HEK293 (cell line): Measurements from ENCODE around the gene TOM1.

ENCODE experiments used
- CTCF ChIA-PET: fragments of 350-600 bp; formaldehyde crosslinking; extraction: SDS; loops from one replicate; lab custom pipeline; 2021; ENCODE audit warnings: antibody characterized with exemption; lab: Yijun Ruan, JAX
- POLR2A ChIA-PET: fragments of 300-600 bp; formaldehyde crosslinking; extraction: SDS; loops from one replicate; lab custom pipeline; 2020; ENCODE audit warnings: antibody characterized with exemption, inconsistent platforms; lab: Yijun Ruan, JAX
- H3K27ac ChIP-seq: fragments of 200-500 bp; sonication (Bioruptor generic); 2 replicates; pipeline ENCODE4 v1.5.1; 2014; ENCODE audit warnings: low read depth, low read length, control low read depth, inconsistent platforms; ENCODE audit errors: extremely low read depth
- H3K36me3 ChIP-seq, 2 experiments: fragments of 200-500 bp in 1 of 2; sonication (Bioruptor generic) in 1 of 2; 1 replicate in 1 of 2; 2 replicates in 1 of 2; pipeline ENCODE4 v1.5.1; 2014 to 2017; ENCODE audit warnings: inconsistent platforms in 2 of 2, low read length in 2 of 2; ENCODE audit not compliant: control insufficient read depth in 2 of 2, insufficient read depth in 1 of 2
- H3K4me1 ChIP-seq: fragments of 200-500 bp; sonication (Bioruptor generic); 2 replicates; pipeline ENCODE4 v1.5.1; 2014; ENCODE audit warnings: mild to moderate bottlenecking, low read length, inconsistent platforms; ENCODE audit not compliant: control insufficient read depth, insufficient read depth
- H3K4me3 ChIP-seq: 2 replicates; pipeline ENCODE4 v1.5.1; 2011; ENCODE audit warnings: low read depth, mild to moderate bottlenecking, control low read depth, low read length, moderate library complexity
- H3K9me3 ChIP-seq: fragments of 200-500 bp; sonication (Bioruptor generic); 2 replicates; pipeline ENCODE4 v1.5.1; 2014; ENCODE audit warnings: low read depth, low read length, inconsistent platforms; ENCODE audit not compliant: control insufficient read depth, insufficient read depth
- EGR2 ChIP-seq: fragments of 450-650 bp; formaldehyde crosslinking; IDR thresholded peaks from 2 replicates; pipeline ENCODE4 v1.5.1; 2016; ENCODE audit warnings: low read depth, missing biosample characterization, missing genetic modification characterization
- SCRT2 ChIP-seq: fragments of 450-650 bp; formaldehyde crosslinking; IDR thresholded peaks from 2 replicates; pipeline ENCODE4 v1.5.1; 2016; ENCODE audit warnings: missing biosample characterization, missing genetic modification characterization
- WT1 ChIP-seq: fragments of 450-650 bp; formaldehyde crosslinking; IDR thresholded peaks from 2 replicates; pipeline ENCODE4 v1.5.1; 2016; ENCODE audit warnings: missing biosample characterization, missing genetic modification characterization
- ZBTB10 ChIP-seq: fragments of 450-650 bp; formaldehyde crosslinking; IDR thresholded peaks from 2 replicates; pipeline ENCODE4 v1.5.1; 2016; ENCODE audit warnings: missing biosample characterization, missing genetic modification characterization
- ZFHX2 ChIP-seq: fragments of 450-650 bp; formaldehyde crosslinking; conservative IDR thresholded peaks from 2 replicates; pipeline ENCODE4 v1.5.1; 2016; ENCODE audit warnings: missing biosample characterization, missing genetic modification characterization
- ZNF202 ChIP-seq: fragments of 450-650 bp; formaldehyde crosslinking; IDR thresholded peaks from 2 replicates; pipeline ENCODE4 v1.5.1; 2016; ENCODE audit warnings: missing biosample characterization, missing genetic modification characterization, borderline replicate concordance
- ZNF26 ChIP-seq: fragments of 450-650 bp; formaldehyde crosslinking; IDR thresholded peaks from 2 replicates; pipeline ENCODE4 v1.5.1; 2016; ENCODE audit warnings: missing biosample characterization, missing genetic modification characterization
- ZNF266 ChIP-seq: fragments of 450-650 bp; formaldehyde crosslinking; IDR thresholded peaks from 2 replicates; pipeline ENCODE4 v1.5.1; 2016; ENCODE audit warnings: missing biosample characterization, missing genetic modification characterization, low read depth
- ZNF580 ChIP-seq: fragments of 450-650 bp; formaldehyde crosslinking; IDR thresholded peaks from 2 replicates; pipeline ENCODE4 v1.5.1; 2016; ENCODE audit warnings: missing biosample characterization, missing genetic modification characterization
- ZNF626 ChIP-seq: fragments of 450-650 bp; sonication (Bioruptor Pico); formaldehyde crosslinking; IDR thresholded peaks from 2 replicates; pipeline ENCODE4 v1.5.1; 2018; ENCODE audit warnings: missing biosample characterization, missing genetic modification characterization, inconsistent platforms
- ZNF76 ChIP-seq: fragments of 450-650 bp; formaldehyde crosslinking; IDR thresholded peaks from 2 replicates; pipeline ENCODE4; 2016; ENCODE audit warnings: low read depth, missing biosample characterization, missing genetic modification characterization, borderline replicate concordance
- TF ChIP-seq, protein P1 (sequence below): fragments of 450-650 bp; formaldehyde crosslinking; IDR thresholded peaks from 2 replicates; pipeline ENCODE4 v1.5.1; 2016; ENCODE audit warnings: missing biosample characterization, missing genetic modification characterization
- TF ChIP-seq, protein P2 (sequence below): fragments of 450-650 bp; formaldehyde crosslinking; IDR thresholded peaks from 2 replicates; pipeline ENCODE4 v1.5.1; 2016; ENCODE audit warnings: missing biosample characterization, missing genetic modification characterization

The TOM1 gene

DNA sequence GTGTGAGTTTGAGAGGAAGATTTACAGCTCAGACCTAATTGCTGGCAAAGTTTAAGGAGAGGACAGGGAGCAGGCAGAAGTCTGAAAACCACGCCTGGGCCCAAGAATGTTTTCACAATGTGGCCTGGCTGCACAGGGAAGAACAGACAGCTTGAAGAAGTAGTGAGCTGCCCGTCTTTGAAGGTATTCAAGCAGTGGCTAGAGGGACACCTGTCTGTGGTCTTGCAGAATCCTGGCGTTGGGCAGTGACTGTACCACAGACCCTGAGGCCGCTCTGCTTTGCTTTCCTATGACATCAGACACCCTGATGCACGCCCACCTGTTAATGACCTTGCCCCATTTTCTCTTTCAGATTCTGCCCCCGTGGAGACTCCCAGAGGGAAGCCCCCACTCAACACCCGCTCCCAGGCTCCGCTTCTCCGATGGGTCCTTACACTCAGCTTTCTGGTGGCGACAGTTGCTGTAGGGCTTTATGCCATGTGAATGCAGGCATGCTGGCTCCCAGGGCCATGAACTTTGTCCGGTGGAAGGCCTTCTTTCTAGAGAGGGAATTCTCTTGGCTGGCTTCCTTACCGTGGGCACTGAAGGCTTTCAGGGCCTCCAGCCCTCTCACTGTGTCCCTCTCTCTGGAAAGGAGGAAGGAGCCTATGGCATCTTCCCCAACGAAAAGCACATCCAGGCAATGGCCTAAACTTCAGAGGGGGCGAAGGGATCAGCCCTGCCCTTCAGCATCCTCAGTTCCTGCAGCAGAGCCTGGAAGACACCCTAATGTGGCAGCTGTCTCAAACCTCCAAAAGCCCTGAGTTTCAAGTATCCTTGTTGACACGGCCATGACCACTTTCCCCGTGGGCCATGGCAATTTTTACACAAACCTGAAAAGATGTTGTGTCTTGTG lies 93.7 kb downstream of the TOM1 start (continued):
- peak; percentile 76 for TF ChIP-seq ZFHX2
- TF ChIP-seq, protein P1, sequence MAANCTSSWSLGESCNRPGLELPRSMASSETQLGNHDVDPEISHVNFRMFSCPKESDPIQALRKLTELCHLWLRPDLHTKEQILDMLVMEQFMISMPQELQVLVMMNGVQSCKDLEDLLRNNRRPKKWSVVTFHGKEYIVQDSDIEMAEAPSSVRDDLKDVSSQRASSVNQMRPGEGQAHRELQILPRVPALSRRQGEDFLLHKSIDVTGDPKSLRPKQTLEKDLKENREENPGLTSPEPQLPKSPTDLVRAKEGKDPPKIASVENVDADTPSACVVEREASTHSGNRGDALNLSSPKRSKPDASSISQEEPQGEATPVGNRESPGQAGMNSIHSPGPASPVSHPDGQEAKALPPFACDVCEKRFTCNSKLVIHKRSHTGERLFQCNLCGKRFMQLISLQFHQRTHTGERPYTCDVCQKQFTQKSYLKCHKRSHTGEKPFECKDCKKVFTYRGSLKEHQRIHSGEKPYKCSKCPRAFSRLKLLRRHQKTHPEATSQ = no peak
- peak; percentile 85 for TF ChIP-seq SCRT2
- no peak for TF ChIP-seq ZNF202
- TF ChIP-seq ZNF266 (tag by site-specific recombination) = no peak
- TF ChIP-seq ZNF76 (tag by site-specific recombination) = no peak
- TF ChIP-seq ZBTB10 (tag by site-specific recombination) = no peak
- TF ChIP-seq ZNF626 (tag by site-specific recombination) = no peak
- no peak for TF ChIP-seq ZNF26 (tag by site-specific recombination)
- no peak for TF ChIP-seq WT1 (tag by site-specific recombination)

- Histone ChIP-seq H3K36me3 (peaks cover 0 to 39% of the 10 kb centered on the region in 2 experiments; a peak in 1 of 3 replicates), H3K4me1 (peaks cover 10% of the 10 kb centered on the region), H3K27ac (no peak overlapping the region), H3K9me3 (no peaks in the 10 kb centered on the region), H3K4me3 (no peak overlapping the region)
- POLR2A ChIA-PET = interaction anchor here (1.0 kb wide), 1 partner anchor 9 kb away, joined by 4 read pairs; no protein-coding TSS in a partner anchor
- CTCF ChIA-PET = interaction anchor here (0.6 kb wide), 1 partner anchor 44 kb away, joined by 4 read pairs; no protein-coding TSS in a partner anchor
- no peak for TF ChIP-seq ZNF580 (tag by site-specific recombination)
- TF ChIP-seq, protein P2, sequence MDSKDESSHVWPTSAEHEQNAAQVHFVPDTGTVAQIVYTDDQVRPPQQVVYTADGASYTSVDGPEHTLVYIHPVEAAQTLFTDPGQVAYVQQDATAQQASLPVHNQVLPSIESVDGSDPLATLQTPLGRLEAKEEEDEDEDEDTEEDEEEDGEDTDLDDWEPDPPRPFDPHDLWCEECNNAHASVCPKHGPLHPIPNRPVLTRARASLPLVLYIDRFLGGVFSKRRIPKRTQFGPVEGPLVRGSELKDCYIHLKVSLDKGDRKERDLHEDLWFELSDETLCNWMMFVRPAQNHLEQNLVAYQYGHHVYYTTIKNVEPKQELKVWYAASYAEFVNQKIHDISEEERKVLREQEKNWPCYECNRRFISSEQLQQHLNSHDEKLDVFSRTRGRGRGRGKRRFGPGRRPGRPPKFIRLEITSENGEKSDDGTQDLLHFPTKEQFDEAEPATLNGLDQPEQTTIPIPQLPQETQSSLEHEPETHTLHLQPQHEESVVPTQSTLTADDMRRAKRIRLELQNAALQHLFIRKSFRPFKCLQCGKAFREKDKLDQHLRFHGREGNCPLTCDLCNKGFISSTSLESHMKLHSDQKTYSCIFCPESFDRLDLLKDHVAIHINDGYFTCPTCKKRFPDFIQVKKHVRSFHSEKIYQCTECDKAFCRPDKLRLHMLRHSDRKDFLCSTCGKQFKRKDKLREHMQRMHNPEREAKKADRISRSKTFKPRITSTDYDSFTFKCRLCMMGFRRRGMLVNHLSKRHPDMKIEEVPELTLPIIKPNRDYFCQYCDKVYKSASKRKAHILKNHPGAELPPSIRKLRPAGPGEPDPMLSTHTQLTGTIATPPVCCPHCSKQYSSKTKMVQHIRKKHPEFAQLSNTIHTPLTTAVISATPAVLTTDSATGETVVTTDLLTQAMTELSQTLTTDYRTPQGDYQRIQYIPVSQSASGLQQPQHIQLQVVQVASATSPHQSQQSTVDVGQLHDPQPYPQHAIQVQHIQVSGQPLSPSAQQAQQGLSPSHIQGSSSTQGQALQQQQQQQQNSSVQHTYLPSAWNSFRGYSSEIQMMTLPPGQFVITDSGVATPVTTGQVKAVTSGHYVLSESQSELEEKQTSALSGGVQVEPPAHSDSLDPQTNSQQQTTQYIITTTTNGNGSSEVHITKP (tag by site-specific recombination) = peak; percentile 34; the same call in 1 of the 2 replicates
- TF ChIP-seq EGR2 (tag by site-specific recombination) = peak; percentile 68; the same call in 1 of the 2 replicates
- TF ChIP-seq ZFHX2 = peak; percentile 84
Measured at GRCh38 chr22:35394011-35394312, 94.3 kb downstream of the TOM1 start.
